GM12892 (cell line): ENCODE results near the gene ZNF845.

Experiments
- POLR2A ChIP-seq: IDR thresholded peaks from 2 replicates; pipeline ENCODE4 v1.6.1; 2011; ENCODE audit warnings: low read depth, low read length, control low read depth
- TAF1 ChIP-seq: IDR thresholded peaks from 2 replicates; pipeline ENCODE4 v1.6.1; 2011; ENCODE audit warnings: low read depth, mild to moderate bottlenecking, control low read depth, low read length, borderline replicate concordance

- TF ChIP-seq TAF1, result no peak
- TF ChIP-seq POLR2A, result no peak
Measured at GRCh38 chr19:53389571-53389970, 56.0 kb downstream of the ZNF845 start.
